Ovary (tissue), 9 donors: Measurements from ENCODE around the gene CRIM1. TPM values are rescaled to one million over a fixed set of nuclear protein-coding genes. Genes with fewer than 3 reads are reported as not detected.

ENCODE experiments used
- DNase-seq, 5 donors: peaks; one replicate each; pipeline ENCODE4 v3.0.0-alpha.2; 2019 to 2020
- H3K27ac ChIP-seq, 2 donors: fragments of 200-600 bp; one replicate each; pipeline versions ENCODE4 v1.5.1 to v1.8.0; 2019 to 2022
- H3K27me3 ChIP-seq: fragments of 200-600 bp; one replicate; pipeline ENCODE4 v1.8.0; 2022
- H3K36me3 ChIP-seq: fragments of 200-600 bp; sonication (generic); one replicate; pipeline ENCODE4 v1.5.1; 2019
- H3K4me1 ChIP-seq: one replicate; pipeline ENCODE4 v1.8.1; 2013; ENCODE audit warnings: mild to moderate bottlenecking, moderate library complexity; ENCODE audit not compliant: insufficient read depth
- H3K4me3 ChIP-seq: fragments of 200-600 bp; sonication (generic); one replicate; pipeline ENCODE4 v1.5.1; 2017
- H3K9me3 ChIP-seq, 2 donors: fragments of 200-600 bp in 1 of 2; sonication (generic) in 1 of 2; one replicate each; pipeline versions ENCODE4 v1.5.1 to v1.8.1; 2013 to 2019; ENCODE audit warnings: mild to moderate bottlenecking in 1 of 2, moderate library complexity in 1 of 2
- CTCF ChIP-seq, 3 donors: fragments of 450-650 bp in 2 of 3; fragments of 200-600 bp in 1 of 3; IDR thresholded peaks; one replicate each; pipeline versions ENCODE4 v1.5.1 to v1.8.0; 2016 to 2022; ENCODE audit warnings: antibody characterized with exemption in 3 of 3, mild to moderate bottlenecking in 1 of 3
- EP300 ChIP-seq: sonication (generic); formaldehyde crosslinking; IDR thresholded peaks from one replicate; pipeline ENCODE4 v1.6.1; 2017; ENCODE audit warnings: antibody characterized with exemption
- POLR2A ChIP-seq: fragments of 450-650 bp; IDR thresholded peaks from one replicate; pipeline ENCODE4 v1.6.1; 2017; ENCODE audit warnings: antibody characterized with exemption, mild to moderate bottlenecking, moderate library complexity
- WGBS, 3 donors: extraction: QIAGEN DNeasy Blood & Tissue Kit in 1 of 3; methylation state at CpG; one replicate each; pipeline versions ENCODE4 v1.1.5 to v1.1.7; 2013 to 2017; 5-methylcytosine and 5-hydroxymethylcytosine counted together
- intact Hi-C, 4 donors: fragments of 100-400 bp; cut with DNase I; formaldehyde crosslinking; loops; one replicate each; pipeline versions ENCODE4 v1.11.0 to v1.15.1; 2022 to 2023
- polyA plus RNA-seq, 2 donors: library from polyadenylated mRNA; stranded (reverse); fragments of 200-250 nt in 1 of 2; fragments of 350-450 nt in 1 of 2; fragmentation: Illumina TruSeq in 1 of 2; extraction: RNeasy Lipid Tissue Mini Kit (QIAGEN cat#74804) in 1 of 2; gene quantifications; one replicate each; pipeline ENCODE4 v1.2.3, GENCODE V29; 2013 to 2014
- total RNA-seq, 7 donors: library from RNA; depleted of rRNA in 2 of 7; stranded (reverse); fragments of >200 nt in 2 of 7; fragmentation: NEBNext Ultra II Directional in 3 of 7; extraction: Animal tissue kit (Norgen Biotek cat#: 25700) in 3 of 7; gene quantifications; one replicate each; pipeline versions ENCODE4 v1.1.0 to v1.2.4, GENCODE V29; 2016 to 2023
- donor health status: DM: no; HTN: no; CAD: no; lungs with moderate emphysema.
- donor health status: DM: no; HTN: no; CAD: no.
- donor health status: Bipolar disorder and iron deficiency.
- donor health status: DM: yes; HTN: yes; CAD: no.
- donor health status: DM: no; HTN: no; CAD: no.
- donor health status: DM: yes; HTN: yes; CAD: no.

The CRIM1 gene
- total and polyA plus RNA-seq, 9 donors, result 38.4 to 134 (median 65.0) TPM

- TF ChIP-seq POLR2A (no peak), CTCF (IDR thresholded peaks at IDR 0.05) (no peak), EP300 (no peak)
- no peaks in the 10 kb centered on the region for H3K36me3 ChIP-seq
- H3K27ac ChIP-seq, result no peak overlapping the region
- H3K4me3 ChIP-seq, result no peak overlapping the region
- no peak for DNase-seq
- 88% methylated on average over 5 of the region's 5 CpGs for WGBS, 3 donors
- no peaks in the 10 kb centered on the region for H3K27me3 ChIP-seq
- H3K4me1 ChIP-seq, result peaks cover 6% of the 10 kb centered on the region
- H3K9me3 ChIP-seq, result no peaks in the 10 kb centered on the region
- intact Hi-C loops, result no loop called here
These were observed 49.2 kb downstream of the CRIM1 start for GRCh38 chr2:36404754-36405153.

- no peak for DNase-seq
- TF ChIP-seq POLR2A, result no peak
- TF ChIP-seq EP300, result no peak
- TF ChIP-seq CTCF (IDR thresholded peaks at IDR 0.05), result no peak
- no peaks in the 10 kb centered on the region for H3K27me3 ChIP-seq
- no peak overlapping the region for H3K4me3 ChIP-seq
- WGBS, 3 donors, result 74 to 86% (median 81%) methylated on average over 5 of the region's 5 CpGs
- no peak overlapping the region for H3K27ac ChIP-seq
- H3K36me3 ChIP-seq, result no peaks in the 10 kb centered on the region
- H3K4me1 ChIP-seq, result peaks cover 6% of the 10 kb centered on the region
- H3K9me3 ChIP-seq, result no peaks in the 10 kb centered on the region
- intact Hi-C loops, result no loop called here
These were observed 49.6 kb downstream of the CRIM1 start for GRCh38 chr2:36405183-36405582.

- no peak overlapping the region for H3K4me3 ChIP-seq
These were observed 50.7 kb downstream of the CRIM1 start for GRCh38 chr2:36406296-36406695.

GRCh38 chr2:36407413-36407812, 51.8 kb downstream of the CRIM1 start:
- no peaks in the 10 kb centered on the region for H3K36me3 ChIP-seq
- 26 to 44% (median 32%) methylated on average over 4 of the region's 4 CpGs for WGBS, 3 donors
- no peaks in the 10 kb centered on the region for H3K9me3 ChIP-seq
- TF ChIP-seq EP300 (no peak), CTCF (IDR thresholded peaks at IDR 0.05) (no peak), POLR2A (no peak)
- intact Hi-C loops, result no loop called here
- H3K27ac ChIP-seq, result no peak overlapping the region
- H3K27me3 ChIP-seq, result no peaks in the 10 kb centered on the region
- peaks cover 6% of the 10 kb centered on the region for H3K4me1 ChIP-seq
- no peak for DNase-seq
- H3K4me3 ChIP-seq, result no peak overlapping the region

More at GRCh38 chr2:36406296-36406695, 50.7 kb downstream of the CRIM1 start:
- Histone ChIP-seq H3K27ac (no peak overlapping the region), H3K9me3 (no peaks in the 10 kb centered on the region), H3K4me1 (peaks cover 6% of the 10 kb centered on the region), H3K27me3 (no peaks in the 10 kb centered on the region), H3K36me3 (no peaks in the 10 kb centered on the region)
- 28 to 49% (median 48%) methylated on average over 3 of the region's 3 CpGs for WGBS, 3 donors
- DNase-seq, result no peak
- intact Hi-C loops, result no loop called here
- TF ChIP-seq EP300 (no peak), POLR2A (no peak), CTCF (IDR thresholded peaks at IDR 0.05) (no peak)
